IPS-NIHi11 (cell line): ENCODE data around the gene ZNF593OS.

Experiments used
- DNase-seq: peaks from one replicate; pipeline ENCODE4 v3.0.0; 2012; ENCODE audit warnings: mixed read lengths, low spot score

ZNF593OS gene

GRCh38 chr1:26126321-26127084, 45.1 kb downstream of the ZNF593OS start:
- no peak for DNase-seq

- DNase-seq, result no peak
Measured at GRCh38 chr1:26125946-26126320, 45.7 kb downstream of the ZNF593OS start.

GRCh38 chr1:26125382-26125781, 46.2 kb downstream of the ZNF593OS start:
- no peak for DNase-seq

GRCh38 chr1:26124418-26125331, 47.0 kb downstream of the ZNF593OS start:
- DNase-seq, result no peak

- no peak for DNase-seq
Measured at GRCh38 chr1:26122988-26123973, 48.4 kb downstream of the ZNF593OS start.

GRCh38 chr1:26121854-26122773, 49.5 kb downstream of the ZNF593OS start:
- no peak for DNase-seq

GRCh38 chr1:26119892-26120608, 51.6 kb downstream of the ZNF593OS start:
- DNase-seq, result no peak
